ENCODE results near the gene TIAM1. TPM values are rescaled to one million over a fixed set of nuclear protein-coding genes. Genes with fewer than 3 reads are reported as not detected.

The TIAM1 gene
- total RNA-seq, 1 experiment from 2014 or later = 3.7 TPM

DNA sequence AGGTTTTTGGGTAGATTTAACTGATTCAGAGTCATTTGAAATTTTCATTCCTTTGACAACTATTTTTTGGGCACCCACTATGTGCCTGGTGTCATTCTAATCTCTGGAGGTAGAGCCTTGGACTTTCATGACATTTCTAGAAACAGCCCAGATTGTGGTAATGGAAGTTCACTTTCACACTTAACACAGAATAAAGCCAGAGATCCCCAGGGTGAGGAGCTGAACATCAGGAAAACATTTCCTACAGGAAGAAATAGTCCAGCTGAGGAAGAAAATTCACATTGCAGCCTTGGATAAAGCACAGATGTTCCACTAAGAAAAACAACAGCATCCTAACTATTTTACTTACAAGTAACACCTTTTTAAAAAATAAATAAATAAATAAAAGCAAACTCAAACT is 203.4 kb downstream of the TIAM1 start:
- no TSS peak for BruUV-seq (replicated peaks)
- H3K36me3 ChIP-seq (ENCODE audit: control insufficient read depth, insufficient read depth, low read length) = no peaks in the 10 kb centered on the region
- no peak for ATAC-seq
- DNase-seq (ENCODE audit: low read depth, low spot score) = no peak
- intact Hi-C loops (cut with micrococcal nuclease; ENCODE audit: unreplicated experiment) = no loop called here
- TF ChIP-seq REST (IDR thresholded peaks at IDR 0.05; ENCODE audit: insufficient read depth in 1 of 2, low read depth in 2 of 2, low read length in 1 of 2) (no peak), TCF7L2 (IDR thresholded peaks at IDR 0.05; ENCODE audit: low read depth, low read length) (no peak), POLR2AphosphoS5 (IDR thresholded peaks at IDR 0.05; ENCODE audit: low read depth, low read length) (no peak), SIN3A (IDR thresholded peaks at IDR 0.05; ENCODE audit: borderline replicate concordance, insufficient read depth, low read depth, low read length) (no peak)
- TF ChIP-seq, protein P1, sequence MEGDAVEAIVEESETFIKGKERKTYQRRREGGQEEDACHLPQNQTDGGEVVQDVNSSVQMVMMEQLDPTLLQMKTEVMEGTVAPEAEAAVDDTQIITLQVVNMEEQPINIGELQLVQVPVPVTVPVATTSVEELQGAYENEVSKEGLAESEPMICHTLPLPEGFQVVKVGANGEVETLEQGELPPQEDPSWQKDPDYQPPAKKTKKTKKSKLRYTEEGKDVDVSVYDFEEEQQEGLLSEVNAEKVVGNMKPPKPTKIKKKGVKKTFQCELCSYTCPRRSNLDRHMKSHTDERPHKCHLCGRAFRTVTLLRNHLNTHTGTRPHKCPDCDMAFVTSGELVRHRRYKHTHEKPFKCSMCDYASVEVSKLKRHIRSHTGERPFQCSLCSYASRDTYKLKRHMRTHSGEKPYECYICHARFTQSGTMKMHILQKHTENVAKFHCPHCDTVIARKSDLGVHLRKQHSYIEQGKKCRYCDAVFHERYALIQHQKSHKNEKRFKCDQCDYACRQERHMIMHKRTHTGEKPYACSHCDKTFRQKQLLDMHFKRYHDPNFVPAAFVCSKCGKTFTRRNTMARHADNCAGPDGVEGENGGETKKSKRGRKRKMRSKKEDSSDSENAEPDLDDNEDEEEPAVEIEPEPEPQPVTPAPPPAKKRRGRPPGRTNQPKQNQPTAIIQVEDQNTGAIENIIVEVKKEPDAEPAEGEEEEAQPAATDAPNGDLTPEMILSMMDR (IDR thresholded peaks at IDR 0.05) = no peak
- H3K27me3 ChIP-seq (ENCODE audit: control insufficient read depth, insufficient read depth, low read length) = no peaks in the 10 kb centered on the region
- no peaks in the 10 kb centered on the region for H3K4me1 ChIP-seq (ENCODE audit: control insufficient read depth, insufficient read depth, low read length)
- H3K4me3 ChIP-seq (ENCODE audit: low read depth in 2 of 2, low read length in 2 of 2) = no peak overlapping the region
- H3K27ac ChIP-seq (ENCODE audit: low read length) = no peak overlapping the region
- no peaks in the 10 kb centered on the region for H3K9me3 ChIP-seq (ENCODE audit: control insufficient read depth, insufficient read depth, low read depth, low read length)
- in situ Hi-C loops (cut with HindIII; ENCODE audit: low pct_unique_long_range_greater_than_20kb, low sequenced_read_pairs) = no loop called here
- ChIA-PET CTCF (no interaction called here), POLR2A (no interaction called here)

GRCh38 chr21:31140025-31140424 is 204.0 kb downstream of the TIAM1 start:
- in situ Hi-C loops (cut with HindIII; ENCODE audit: low pct_unique_long_range_greater_than_20kb, low sequenced_read_pairs) = no loop called here
- Histone ChIP-seq H3K36me3 (ENCODE audit: control insufficient read depth, insufficient read depth, low read length) (no peaks in the 10 kb centered on the region), H3K4me3 (ENCODE audit: low read depth in 2 of 2, low read length in 2 of 2) (no peak overlapping the region), H3K9me3 (ENCODE audit: control insufficient read depth, insufficient read depth, low read depth, low read length) (no peaks in the 10 kb centered on the region), H3K27me3 (ENCODE audit: control insufficient read depth, insufficient read depth, low read length) (no peaks in the 10 kb centered on the region), H3K4me1 (ENCODE audit: control insufficient read depth, insufficient read depth, low read length) (no peaks in the 10 kb centered on the region), H3K27ac (ENCODE audit: low read length) (no peak overlapping the region)
- intact Hi-C loops (cut with micrococcal nuclease; ENCODE audit: unreplicated experiment) = no loop called here
- ATAC-seq (no peak), DNase-seq (ENCODE audit: low read depth, low spot score) (no peak)
- TF ChIP-seq TCF7L2 (IDR thresholded peaks at IDR 0.05; ENCODE audit: low read depth, low read length) (no peak), POLR2AphosphoS5 (IDR thresholded peaks at IDR 0.05; ENCODE audit: low read depth, low read length) (no peak), REST (IDR thresholded peaks at IDR 0.05; ENCODE audit: insufficient read depth in 1 of 2, low read depth in 2 of 2, low read length in 1 of 2) (no peak), SIN3A (IDR thresholded peaks at IDR 0.05; ENCODE audit: borderline replicate concordance, insufficient read depth, low read depth, low read length) (no peak)
- TF ChIP-seq, protein P1 (IDR thresholded peaks at IDR 0.05) = no peak
- POLR2A ChIA-PET = no interaction called here
- CTCF ChIA-PET = no interaction called here
- BruUV-seq (replicated peaks) = no TSS peak
